Esophagus squamous epithelium (tissue), 4 donors: ENCODE measurements around the gene PTPA.
"Not testable (repeated sequence)": the region's sequence is repeated elsewhere in the genome, so short reads cannot be mapped to it uniquely, and the experiment has no call there.

ENCODE experiments used
- POLR2A ChIP-seq, 4 donors: fragments of 450-650 bp; IDR thresholded peaks; one replicate each; pipeline ENCODE4 v1.6.1; 2017; ENCODE audit warnings: antibody characterized with exemption in 4 of 4, mild to moderate bottlenecking in 4 of 4, moderate library complexity in 3 of 4
- TF ChIP-seq, protein P1 (sequence below), 6 experiments: fragments of 450-650 bp in 4 of 6; fragments of 200-600 bp in 2 of 6; sonication (generic) in 2 of 6; IDR thresholded peaks; one replicate each; pipeline ENCODE4 v1.5.1; 2016 to 2019; ENCODE audit warnings: antibody characterized with exemption in 6 of 6, mild to moderate bottlenecking in 4 of 6, moderate library complexity in 4 of 6

- TF ChIP-seq, protein P1, sequence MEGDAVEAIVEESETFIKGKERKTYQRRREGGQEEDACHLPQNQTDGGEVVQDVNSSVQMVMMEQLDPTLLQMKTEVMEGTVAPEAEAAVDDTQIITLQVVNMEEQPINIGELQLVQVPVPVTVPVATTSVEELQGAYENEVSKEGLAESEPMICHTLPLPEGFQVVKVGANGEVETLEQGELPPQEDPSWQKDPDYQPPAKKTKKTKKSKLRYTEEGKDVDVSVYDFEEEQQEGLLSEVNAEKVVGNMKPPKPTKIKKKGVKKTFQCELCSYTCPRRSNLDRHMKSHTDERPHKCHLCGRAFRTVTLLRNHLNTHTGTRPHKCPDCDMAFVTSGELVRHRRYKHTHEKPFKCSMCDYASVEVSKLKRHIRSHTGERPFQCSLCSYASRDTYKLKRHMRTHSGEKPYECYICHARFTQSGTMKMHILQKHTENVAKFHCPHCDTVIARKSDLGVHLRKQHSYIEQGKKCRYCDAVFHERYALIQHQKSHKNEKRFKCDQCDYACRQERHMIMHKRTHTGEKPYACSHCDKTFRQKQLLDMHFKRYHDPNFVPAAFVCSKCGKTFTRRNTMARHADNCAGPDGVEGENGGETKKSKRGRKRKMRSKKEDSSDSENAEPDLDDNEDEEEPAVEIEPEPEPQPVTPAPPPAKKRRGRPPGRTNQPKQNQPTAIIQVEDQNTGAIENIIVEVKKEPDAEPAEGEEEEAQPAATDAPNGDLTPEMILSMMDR (IDR thresholded peaks at IDR 0.05), result not testable (repeated sequence)
- not testable (repeated sequence) for TF ChIP-seq POLR2A (IDR thresholded peaks at IDR 0.05)
Observed at GRCh38 chr9:129130271-129130670, 19.1 kb downstream of the PTPA start.
